Neural cell (in vitro differentiated cells): ENCODE data around the gene C10orf90. TPM values are rescaled to one million over a fixed set of nuclear protein-coding genes. Genes with fewer than 3 reads are reported as not detected.

Source experiments
- H2AFZ ChIP-seq: fragments of 200-600, 300-800 bp; sonication (generic), shearing (Covaris generic); 2 replicates; pipeline ENCODE4 v1.6.0; 2014; ENCODE audit warnings: low read depth, mild to moderate bottlenecking, antibody characterized with exemption, low read length, moderate library complexity
- H3F3A ChIP-seq: fragments of 200-600 bp; shearing (Covaris generic); 2 replicates; pipeline ENCODE4 v1.6.1; 2016; ENCODE audit warnings: mild to moderate bottlenecking, moderate library complexity, mixed read lengths, antibody characterized with exemption, low read length; ENCODE audit not compliant: insufficient read depth, poor library complexity, severe bottlenecking
- H3K27ac ChIP-seq: fragments of 200-600, 300-800 bp; sonication (generic), shearing (Covaris generic); 2 replicates; pipeline ENCODE4 v1.5.1; 2014; ENCODE audit warnings: mild to moderate bottlenecking, low read length, moderate library complexity
- H3K27me3 ChIP-seq: fragments of 300-800, 200-600 bp; sonication (generic), shearing (Covaris generic); 2 replicates; pipeline ENCODE4 v1.6.0; 2014; ENCODE audit warnings: mild to moderate bottlenecking, low read depth, low read length, moderate library complexity; ENCODE audit not compliant: insufficient read depth
- H3K36me3 ChIP-seq: fragments of 300-800, 200-600 bp; sonication (generic), shearing (Covaris generic); 2 replicates; pipeline ENCODE4 v1.5.1; 2014; ENCODE audit warnings: mild to moderate bottlenecking, antibody characterized with exemption, low read length, moderate library complexity; ENCODE audit not compliant: insufficient read depth
- H3K4me2 ChIP-seq: fragments of 300-800, 200-600 bp; sonication (generic), shearing (Covaris generic); 2 replicates; pipeline ENCODE4 v1.6.0; 2014; ENCODE audit warnings: mild to moderate bottlenecking, low read length
- H3K4me3 ChIP-seq: fragments of 300-800, 200-600 bp; sonication (generic), shearing (Covaris generic); 2 replicates; pipeline ENCODE4 v1.5.1; 2014; ENCODE audit warnings: mild to moderate bottlenecking, low read length, moderate library complexity
- H3K79me2 ChIP-seq: fragments of 200-600 bp; shearing (Covaris generic); replicated peaks from 2 replicates; pipeline ENCODE4 v1.6.0; 2014; ENCODE audit warnings: mild to moderate bottlenecking, low read length, moderate library complexity; ENCODE audit not compliant: insufficient read depth
- H3K9ac ChIP-seq: fragments of 300-800, 200-600 bp; sonication (generic), shearing (Covaris generic); 2 replicates; pipeline ENCODE4 v1.6.1; 2016; ENCODE audit warnings: mild to moderate bottlenecking, low read length, mixed read lengths
- H3K9me2 ChIP-seq: fragments of 200-600 bp; shearing (Covaris generic); 2 replicates; pipeline ENCODE4 v1.6.1; 2016; ENCODE audit warnings: mild to moderate bottlenecking, low read length, mixed read lengths; ENCODE audit not compliant: insufficient read depth
- H3K9me3 ChIP-seq: fragments of 200-600, 300-800 bp; sonication (generic), shearing (Covaris generic); 2 replicates; pipeline ENCODE4 v1.6.1; 2016; ENCODE audit warnings: mild to moderate bottlenecking, mixed run types, low read length, moderate library complexity, mixed read lengths
- H4K20me1 ChIP-seq: fragments of 200-600 bp; shearing (Covaris generic); 2 replicates; pipeline ENCODE4 v1.6.1; 2016; ENCODE audit warnings: mild to moderate bottlenecking, mixed run types; ENCODE audit not compliant: insufficient read depth
- CTCF ChIP-seq: fragments of 450-650 bp; IDR thresholded peaks from 2 replicates; pipeline ENCODE4 v1.5.1; 2014; ENCODE audit warnings: antibody characterized with exemption, mild to moderate bottlenecking, moderate library complexity; ENCODE audit not compliant: poor library complexity, severe bottlenecking
- EP300 ChIP-seq: fragments of 450-650 bp; conservative IDR thresholded peaks from 2 replicates; pipeline ENCODE4 v1.6.1; 2014; ENCODE audit warnings: antibody characterized with exemption, mild to moderate bottlenecking, moderate library complexity; ENCODE audit not compliant: poor library complexity, severe bottlenecking
- EZH2 ChIP-seq: fragments of 200-600, 300-800 bp; shearing (Covaris generic), sonication (generic); IDR thresholded peaks from 2 replicates; pipeline ENCODE4 v1.6.1; 2014; ENCODE audit warnings: antibody characterized with exemption, low read length, borderline replicate concordance, mild to moderate bottlenecking; ENCODE audit not compliant: insufficient read depth, poor library complexity, severe bottlenecking
- MXI1 ChIP-seq: fragments of 450-650 bp; conservative IDR thresholded peaks from 2 replicates; pipeline ENCODE4 v1.6.1; 2014; ENCODE audit warnings: antibody characterized with exemption, mild to moderate bottlenecking; ENCODE audit not compliant: poor library complexity, severe bottlenecking
- POLR2AphosphoS5 ChIP-seq: IDR thresholded peaks from 2 replicates; pipeline ENCODE4 v1.6.1; 2012
- RAD21 ChIP-seq: fragments of 450-650 bp; conservative IDR thresholded peaks from 2 replicates; pipeline ENCODE4 v1.6.1; 2014; ENCODE audit warnings: antibody characterized with exemption, mild to moderate bottlenecking, moderate library complexity
- SMC3 ChIP-seq: fragments of 450-650 bp; conservative IDR thresholded peaks from 2 replicates; pipeline ENCODE4 v1.6.1; 2014; ENCODE audit warnings: antibody characterized with exemption, mild to moderate bottlenecking, moderate library complexity; ENCODE audit not compliant: poor library complexity
- TAF1 ChIP-seq: IDR thresholded peaks from 2 replicates; pipeline ENCODE4 v1.6.1; 2012; ENCODE audit warnings: low read depth
- polyA plus RNA-seq: library from polyadenylated mRNA; depleted of rRNA; stranded (reverse); fragments of >200 nt; gene quantifications from 2 replicates; pipeline ENCODE4 v1.2.3, GENCODE V29; 2014
- TF ChIP-seq, protein P1 (sequence below): IDR thresholded peaks from 2 replicates; pipeline ENCODE4 v1.6.1; 2012; ENCODE audit warnings: borderline replicate concordance

C10orf90 gene
- polyA plus RNA-seq, 1 donor from 2014 or later = not detected

- no peak overlapping the region for H3K4me3 ChIP-seq
- no peak overlapping the region for H3K4me2 ChIP-seq
- no peaks in the 10 kb centered on the region for H3K9me3 ChIP-seq
- H4K20me1 ChIP-seq = no peaks in the 10 kb centered on the region
- H3K27me3 ChIP-seq = no peaks in the 10 kb centered on the region
- H3K27ac ChIP-seq = no peak overlapping the region
- H3K36me3 ChIP-seq = no peaks in the 10 kb centered on the region
- H2AFZ ChIP-seq = no peak overlapping the region
- H3K9ac ChIP-seq = no peak overlapping the region
- TF ChIP-seq TAF1 (no peak), CTCF (no peak), POLR2AphosphoS5 (no peak), MXI1 (no peak), EZH2 (no peak), EP300 (no peak)
- TF ChIP-seq, protein P1, sequence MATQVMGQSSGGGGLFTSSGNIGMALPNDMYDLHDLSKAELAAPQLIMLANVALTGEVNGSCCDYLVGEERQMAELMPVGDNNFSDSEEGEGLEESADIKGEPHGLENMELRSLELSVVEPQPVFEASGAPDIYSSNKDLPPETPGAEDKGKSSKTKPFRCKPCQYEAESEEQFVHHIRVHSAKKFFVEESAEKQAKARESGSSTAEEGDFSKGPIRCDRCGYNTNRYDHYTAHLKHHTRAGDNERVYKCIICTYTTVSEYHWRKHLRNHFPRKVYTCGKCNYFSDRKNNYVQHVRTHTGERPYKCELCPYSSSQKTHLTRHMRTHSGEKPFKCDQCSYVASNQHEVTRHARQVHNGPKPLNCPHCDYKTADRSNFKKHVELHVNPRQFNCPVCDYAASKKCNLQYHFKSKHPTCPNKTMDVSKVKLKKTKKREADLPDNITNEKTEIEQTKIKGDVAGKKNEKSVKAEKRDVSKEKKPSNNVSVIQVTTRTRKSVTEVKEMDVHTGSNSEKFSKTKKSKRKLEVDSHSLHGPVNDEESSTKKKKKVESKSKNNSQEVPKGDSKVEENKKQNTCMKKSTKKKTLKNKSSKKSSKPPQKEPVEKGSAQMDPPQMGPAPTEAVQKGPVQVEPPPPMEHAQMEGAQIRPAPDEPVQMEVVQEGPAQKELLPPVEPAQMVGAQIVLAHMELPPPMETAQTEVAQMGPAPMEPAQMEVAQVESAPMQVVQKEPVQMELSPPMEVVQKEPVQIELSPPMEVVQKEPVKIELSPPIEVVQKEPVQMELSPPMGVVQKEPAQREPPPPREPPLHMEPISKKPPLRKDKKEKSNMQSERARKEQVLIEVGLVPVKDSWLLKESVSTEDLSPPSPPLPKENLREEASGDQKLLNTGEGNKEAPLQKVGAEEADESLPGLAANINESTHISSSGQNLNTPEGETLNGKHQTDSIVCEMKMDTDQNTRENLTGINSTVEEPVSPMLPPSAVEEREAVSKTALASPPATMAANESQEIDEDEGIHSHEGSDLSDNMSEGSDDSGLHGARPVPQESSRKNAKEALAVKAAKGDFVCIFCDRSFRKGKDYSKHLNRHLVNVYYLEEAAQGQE = no peak
- no peaks in the 10 kb centered on the region for H3K9me2 ChIP-seq
- no peaks in the 10 kb centered on the region for H3K79me2 ChIP-seq
- no peaks in the 10 kb centered on the region for H3F3A ChIP-seq
These were observed 21.0 kb upstream of the C10orf90 start for GRCh38 chr10:126691456-126691855.

DNA sequence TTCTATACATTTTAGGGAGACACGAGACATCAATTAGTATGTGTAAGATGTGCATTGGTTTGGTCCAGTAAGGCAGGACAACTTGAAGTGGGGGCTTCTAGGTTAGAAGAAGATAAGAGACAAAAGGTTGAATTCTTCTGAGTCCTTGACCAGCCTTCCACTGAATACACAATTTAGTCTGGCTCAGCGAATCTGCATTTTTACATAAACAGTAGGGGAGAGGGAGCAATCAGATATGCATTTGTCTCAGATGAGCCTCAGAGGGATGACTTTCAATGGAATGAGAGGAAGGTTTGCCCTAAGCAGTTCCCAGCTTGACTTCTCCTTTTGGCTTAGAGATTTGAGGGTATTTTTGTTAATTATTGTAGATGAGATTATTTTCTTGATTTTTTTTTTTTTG is 20.0 kb upstream of the C10orf90 start:
- no peaks in the 10 kb centered on the region for H3K9me2 ChIP-seq
- no peak overlapping the region for H3K4me2 ChIP-seq
- H3K27ac ChIP-seq = no peak overlapping the region
- no peaks in the 10 kb centered on the region for H3F3A ChIP-seq
- H3K27me3 ChIP-seq = no peaks in the 10 kb centered on the region
- H4K20me1 ChIP-seq = no peaks in the 10 kb centered on the region
- TF ChIP-seq CTCF = no peak
- no peak for TF ChIP-seq SMC3
- no peak for TF ChIP-seq EP300
- no peak for TF ChIP-seq POLR2AphosphoS5
- no peak for TF ChIP-seq TAF1
- no peak for TF ChIP-seq MXI1
- TF ChIP-seq RAD21 = no peak
- no peak for TF ChIP-seq EZH2
- TF ChIP-seq, protein P1 = no peak
- no peak overlapping the region for H2AFZ ChIP-seq
- H3K4me3 ChIP-seq = no peak overlapping the region
- no peaks in the 10 kb centered on the region for H3K9me3 ChIP-seq
- no peak overlapping the region for H3K9ac ChIP-seq
- H3K36me3 ChIP-seq = no peaks in the 10 kb centered on the region
- H3K79me2 ChIP-seq = no peaks in the 10 kb centered on the region
